HG02623 (cell line): Measurements from ENCODE around the gene GYPE.
A peak's percentile ranks its signal among the peaks of the same experiment; 100 is the strongest.
"Not testable (repeated sequence)": the region's sequence is repeated elsewhere in the genome, so short reads cannot be mapped to it uniquely, and the experiment has no call there.

Experiments
- ATAC-seq: cut with Tn5 transposase; IDR thresholded peaks from one replicate; pipeline ENCODE4 v1.9.1; 2021; ENCODE audit warnings: moderate library complexity; ENCODE audit not compliant: unreplicated experiment

Gene GYPE

DNA sequence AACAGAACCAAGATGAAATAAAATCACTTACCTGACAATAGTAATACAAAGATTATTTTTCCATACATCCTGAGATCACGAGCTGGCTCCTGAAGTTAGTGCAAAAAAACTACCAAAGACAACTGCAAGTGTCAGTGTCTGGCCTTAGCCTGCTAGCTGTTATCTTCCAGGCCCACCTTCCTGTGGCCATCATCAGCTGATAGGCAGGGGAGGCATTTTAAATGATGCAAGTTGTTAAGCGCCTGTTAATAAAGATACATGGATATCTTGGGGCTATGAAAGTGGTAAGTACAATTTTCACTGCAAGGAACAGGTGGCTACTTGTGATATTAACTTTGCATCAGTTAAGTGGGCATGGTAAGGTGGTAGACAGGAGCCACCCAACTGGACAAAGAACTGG, at the start of gene GYPE:
TSS of gene GYPE (minus strand) at position 120 of the 400 bp plus-strand sequence. CDS start at position 68, 52 bp downstream.
- ATAC-seq, result not testable (repeated sequence)

DNA sequence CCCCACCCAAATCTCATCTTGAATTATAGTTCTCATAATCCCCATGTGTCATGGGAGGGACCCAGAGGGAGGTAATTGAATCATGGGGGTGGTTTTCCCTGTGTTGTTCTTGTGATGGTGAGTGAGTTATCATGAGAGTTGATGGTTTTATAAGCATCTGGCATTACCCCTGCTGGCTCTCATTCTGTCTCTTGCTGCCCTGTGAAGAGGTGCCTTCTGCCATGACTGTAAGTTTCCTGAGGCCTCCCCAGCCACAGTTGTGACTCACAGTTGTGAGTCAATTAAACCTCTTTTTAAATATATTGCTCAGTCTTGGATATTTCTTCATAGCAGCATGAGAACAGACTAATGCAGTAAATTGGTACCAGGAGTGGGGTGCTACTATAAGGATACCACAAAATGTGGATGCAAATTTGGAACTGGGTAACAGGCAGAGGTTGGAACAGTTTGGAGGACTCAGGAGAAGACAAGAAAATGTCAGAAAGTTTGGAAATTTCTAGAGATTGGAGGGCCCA, 46.2 kb upstream of the GYPE start:
- ATAC-seq, result not testable (repeated sequence)

DNA sequence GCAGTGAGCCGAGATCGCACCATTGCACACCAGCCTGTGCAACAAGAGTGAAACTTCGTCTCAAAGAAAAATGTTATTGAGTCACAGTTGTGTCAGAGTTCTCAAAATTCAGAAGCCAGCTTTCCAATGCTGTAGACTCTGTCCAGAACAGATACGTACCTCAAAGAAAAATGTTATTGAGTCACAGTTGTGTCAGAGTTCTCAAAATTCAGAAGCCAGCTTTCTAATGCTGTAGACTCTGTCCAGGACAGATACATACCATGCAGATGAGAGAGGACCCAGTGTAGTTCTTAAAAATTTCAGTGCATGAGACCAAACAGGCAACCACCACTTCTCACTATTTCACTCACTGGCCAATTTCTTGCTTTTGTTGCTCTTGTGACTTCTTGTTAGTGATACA, 45.6 kb upstream of the GYPE start:
- not testable (repeated sequence) for ATAC-seq

DNA sequence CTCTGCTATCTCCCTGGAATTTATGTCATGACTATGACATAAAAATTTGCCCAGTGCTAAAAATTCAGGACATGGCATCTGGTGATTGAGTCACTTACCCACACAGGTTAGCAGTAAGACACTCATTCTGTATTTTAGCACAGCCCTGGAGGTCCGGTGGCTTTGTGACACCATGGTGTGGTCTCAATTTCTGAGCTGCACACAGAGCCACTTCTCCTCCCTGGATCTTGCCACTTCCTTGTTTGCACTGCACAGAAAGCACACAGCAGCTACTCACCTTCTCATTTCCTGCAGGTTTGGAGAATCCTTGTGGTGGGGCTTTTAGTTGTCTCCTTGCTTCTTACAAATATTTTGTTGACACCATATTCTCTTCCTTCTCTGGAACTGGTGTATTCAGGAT, 44.8 kb upstream of the GYPE start:
- not testable (repeated sequence) for ATAC-seq

DNA sequence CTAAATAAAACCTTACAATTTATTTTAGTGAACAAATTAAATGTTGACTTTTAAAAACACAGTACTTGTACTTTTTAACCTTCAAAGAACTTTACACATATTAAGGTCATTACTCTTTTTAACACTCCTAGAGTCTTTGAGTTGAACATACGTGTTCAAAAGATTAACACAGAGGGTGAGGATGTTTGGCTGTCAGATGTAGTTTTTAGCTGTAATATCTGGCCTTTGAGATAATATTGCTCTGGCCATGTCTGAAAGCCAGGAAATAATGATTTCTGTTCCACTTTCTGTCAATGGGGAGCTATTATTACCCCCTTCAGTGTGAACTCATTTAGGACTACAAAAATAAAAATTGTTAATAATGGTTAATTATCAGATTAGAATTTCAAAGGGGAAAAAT, 42.1 kb upstream of the GYPE start:
- not testable (repeated sequence) for ATAC-seq

DNA sequence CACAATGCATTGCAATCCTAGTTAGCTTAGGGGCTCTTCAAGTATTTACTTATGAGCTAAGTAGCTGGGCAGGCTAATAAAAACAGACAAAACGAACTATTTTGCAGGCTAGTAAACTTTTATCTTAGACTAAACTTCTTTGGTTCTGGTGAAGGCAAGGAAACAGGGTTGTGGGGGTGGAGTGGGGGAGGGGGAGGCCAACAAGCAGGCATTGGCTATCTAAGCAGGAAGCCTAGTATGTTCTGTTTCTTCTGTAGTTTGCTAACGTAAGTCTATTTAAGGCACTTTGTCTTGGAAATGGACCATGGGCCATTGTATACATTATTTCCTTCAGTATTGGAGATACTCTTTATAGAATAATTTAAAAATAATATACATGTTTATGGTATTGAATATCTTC, 35.3 kb upstream of the GYPE start:
- not testable (repeated sequence) for ATAC-seq

DNA sequence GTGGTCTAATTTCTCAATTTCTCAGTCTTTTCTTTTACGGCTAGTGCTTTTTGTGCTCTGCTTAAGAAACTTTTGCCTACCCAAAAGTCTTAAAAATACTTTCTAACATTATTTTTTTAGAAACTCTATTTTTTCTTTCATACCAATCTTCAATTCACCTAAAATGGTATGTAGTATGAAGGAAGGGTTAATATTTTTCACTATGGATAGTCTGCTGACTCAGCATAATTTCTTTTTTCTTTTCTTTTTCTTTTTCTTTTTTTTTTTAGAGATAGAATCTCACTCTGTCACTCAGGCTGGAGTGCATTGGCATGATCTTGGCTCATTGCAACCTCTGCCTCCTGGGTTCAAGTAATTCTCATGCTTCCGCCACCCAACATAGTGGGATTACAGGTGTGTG, 34.2 kb upstream of the GYPE start:
- no peak for ATAC-seq

DNA sequence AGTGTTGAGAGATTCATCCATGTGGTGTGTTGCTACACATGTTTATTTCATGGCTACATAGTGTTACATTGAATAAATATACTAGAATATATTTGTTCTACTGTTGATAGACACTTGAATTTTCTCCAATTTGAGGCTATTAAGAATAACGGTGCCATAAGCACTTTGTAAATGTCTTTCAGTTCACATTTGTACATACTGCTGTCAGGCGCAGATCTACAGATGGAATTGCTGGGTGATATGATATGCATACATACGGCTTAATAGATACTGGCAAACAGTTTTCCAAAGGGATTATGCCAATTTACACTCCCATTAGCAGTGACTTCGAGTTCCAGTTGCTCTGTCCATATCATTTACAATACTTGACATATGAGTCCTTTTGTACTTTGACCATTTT, 33.5 kb upstream of the GYPE start:
- ATAC-seq, result not testable (repeated sequence)

DNA sequence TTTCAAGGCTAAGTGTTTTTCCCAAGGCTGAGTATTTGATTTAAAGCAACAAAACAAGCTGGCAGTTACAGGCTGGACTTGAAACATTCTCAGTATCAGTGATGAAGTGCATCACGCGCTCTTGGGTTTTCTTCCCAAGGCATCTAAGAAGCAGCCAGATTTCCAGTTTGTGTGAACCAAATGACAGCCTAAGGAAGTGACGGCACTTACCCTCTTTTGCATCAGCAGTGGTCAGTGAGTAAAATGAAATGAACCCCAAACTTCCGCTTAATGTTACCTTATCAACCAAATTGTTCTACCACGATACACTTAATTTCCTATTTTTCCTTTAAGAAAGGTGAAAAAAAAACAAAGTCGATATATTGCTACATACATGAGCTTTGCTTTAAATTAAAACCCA, 15.8 kb upstream of the GYPE start:
- no peak for ATAC-seq

DNA sequence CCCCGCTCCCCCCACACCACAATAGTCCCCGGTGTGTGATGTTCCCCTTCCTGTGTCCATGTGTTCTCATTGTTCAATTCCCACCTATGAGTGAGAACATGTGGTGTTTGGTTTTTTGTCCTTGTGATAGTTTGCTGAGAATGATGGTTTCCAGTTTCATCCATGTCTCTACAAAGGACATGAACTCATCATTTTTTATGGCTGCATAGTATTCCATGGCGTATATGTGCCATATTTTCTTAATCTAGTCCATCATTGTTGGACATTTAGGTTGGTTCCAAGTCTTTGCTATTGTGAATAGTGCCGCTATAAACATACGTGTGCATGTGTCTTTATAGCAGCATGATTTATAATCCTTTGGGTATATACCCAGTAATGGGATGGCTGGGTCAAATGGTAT, 11.1 kb upstream of the GYPE start:
- not testable (repeated sequence) for ATAC-seq

DNA sequence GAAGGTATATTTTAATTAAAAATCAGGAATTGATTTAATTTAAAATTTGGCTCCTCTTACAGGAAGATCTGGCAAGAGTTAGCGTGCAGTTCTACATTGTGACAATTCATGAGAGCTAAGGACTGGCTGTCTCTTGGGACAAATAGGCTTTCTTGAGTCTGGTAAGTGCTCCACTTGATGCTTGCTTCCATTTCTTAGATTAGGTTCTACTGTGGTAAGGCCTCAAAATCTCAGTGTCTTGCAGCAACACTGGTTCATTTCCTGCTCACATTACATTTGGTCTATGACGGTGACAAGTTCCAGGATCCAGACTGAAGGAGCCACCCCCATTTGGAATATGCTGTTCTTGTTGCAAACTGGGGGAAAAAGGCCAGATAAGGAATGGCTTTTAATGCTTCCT, 7.1 kb upstream of the GYPE start:
- not testable (repeated sequence) for ATAC-seq

DNA sequence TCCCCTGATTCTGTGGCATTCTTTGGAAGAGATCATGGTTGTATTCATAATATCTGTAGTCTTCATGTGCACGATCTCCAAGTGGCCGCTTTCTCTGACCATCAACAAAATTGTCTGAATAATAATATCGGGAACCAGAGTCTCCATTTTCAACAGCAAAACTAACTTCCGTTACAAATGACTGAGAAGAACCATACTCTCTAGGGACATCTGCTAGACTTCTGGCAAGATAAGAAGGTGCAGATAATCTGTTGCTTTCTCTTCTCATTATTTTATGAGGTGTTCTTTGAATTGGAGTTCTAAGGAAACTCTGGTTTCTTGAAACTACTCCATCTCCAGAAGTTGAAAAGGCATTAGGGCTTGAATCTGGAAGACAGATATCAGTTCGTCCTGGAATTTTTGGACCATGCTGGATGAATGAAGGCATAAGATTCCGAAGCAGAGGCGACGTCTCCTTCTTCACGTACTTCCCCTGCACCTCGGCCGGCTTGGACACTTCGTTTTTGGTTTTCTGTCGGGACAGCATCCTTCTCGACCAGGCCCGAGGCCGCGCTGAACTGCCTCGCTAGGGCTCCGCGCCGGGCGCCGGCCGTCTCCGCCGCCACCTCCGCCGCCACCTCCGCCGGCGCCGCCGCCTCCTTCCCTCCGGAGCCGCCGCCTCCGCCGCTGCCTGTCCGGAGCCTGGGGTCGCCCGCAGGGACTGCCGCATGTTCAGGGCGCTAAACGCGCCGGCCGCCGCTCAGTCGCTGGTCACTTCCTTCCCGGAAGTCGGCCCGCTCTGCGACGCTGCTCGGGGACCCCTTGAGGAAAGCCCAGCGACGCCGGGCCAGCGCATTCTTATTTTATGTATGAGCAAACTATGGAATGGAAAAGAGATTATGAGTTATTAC, 6.4 kb upstream of the GYPE start:
- ATAC-seq, result peak; percentile 64

DNA sequence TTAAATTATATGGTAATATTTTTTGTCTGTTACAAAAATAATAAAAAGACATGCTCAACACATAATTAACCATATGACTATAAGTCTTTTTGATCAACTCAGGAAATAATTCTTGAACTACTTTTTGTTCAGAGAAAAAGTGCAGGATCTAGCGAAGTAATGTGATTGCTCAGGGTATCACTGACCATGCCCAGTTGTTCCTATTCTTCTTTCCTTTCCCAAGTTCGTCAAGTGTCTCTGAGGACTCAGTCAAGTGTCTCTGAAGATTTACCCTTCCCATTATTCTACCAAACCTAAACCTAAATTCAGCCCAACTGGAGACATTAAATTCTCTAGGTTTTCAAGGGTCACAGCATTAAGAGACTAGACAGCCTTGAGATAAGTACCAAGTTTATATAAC, 5.5 kb upstream of the GYPE start:
- ATAC-seq, result not testable (repeated sequence)

DNA sequence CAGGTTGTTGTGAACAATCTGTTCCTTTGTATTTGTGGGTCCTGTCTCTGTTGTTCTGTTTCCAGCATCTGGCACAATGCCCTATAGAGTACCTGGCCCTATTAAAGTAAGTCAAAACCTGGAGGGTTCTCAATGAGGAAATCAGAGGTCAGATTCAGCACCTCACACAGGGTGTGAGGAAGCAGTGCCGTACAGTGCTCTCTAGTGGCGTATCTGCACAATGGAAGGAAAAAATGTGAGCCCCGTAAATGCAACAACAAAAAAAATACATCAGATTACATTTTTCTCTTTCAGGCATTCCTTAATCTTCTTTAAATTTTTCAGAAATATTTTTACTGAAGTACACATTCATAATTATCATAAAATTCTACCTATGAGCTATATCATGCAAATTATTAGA, 2.5 kb upstream of the GYPE start:
- peak; percentile 62 for ATAC-seq

DNA sequence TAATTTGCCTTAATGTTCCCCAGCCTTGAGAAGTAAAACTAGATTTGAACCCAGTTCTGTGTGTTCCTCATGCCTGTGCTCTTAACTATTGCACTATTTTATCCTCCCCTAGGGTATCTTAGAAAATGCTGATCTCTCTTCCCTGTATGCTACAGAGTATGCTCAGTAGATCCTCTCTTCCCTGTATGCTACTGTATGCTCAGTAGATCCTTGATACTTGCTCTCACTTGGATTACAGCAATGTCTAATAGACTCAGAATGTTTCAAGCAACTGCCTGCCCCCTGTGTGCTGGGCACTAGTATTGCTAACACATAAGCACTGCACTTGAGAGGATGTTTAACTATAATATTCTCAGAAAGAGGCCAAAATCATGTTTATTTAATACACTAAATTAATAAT, 928 bp downstream of the GYPE start:
- not testable (repeated sequence) for ATAC-seq

DNA sequence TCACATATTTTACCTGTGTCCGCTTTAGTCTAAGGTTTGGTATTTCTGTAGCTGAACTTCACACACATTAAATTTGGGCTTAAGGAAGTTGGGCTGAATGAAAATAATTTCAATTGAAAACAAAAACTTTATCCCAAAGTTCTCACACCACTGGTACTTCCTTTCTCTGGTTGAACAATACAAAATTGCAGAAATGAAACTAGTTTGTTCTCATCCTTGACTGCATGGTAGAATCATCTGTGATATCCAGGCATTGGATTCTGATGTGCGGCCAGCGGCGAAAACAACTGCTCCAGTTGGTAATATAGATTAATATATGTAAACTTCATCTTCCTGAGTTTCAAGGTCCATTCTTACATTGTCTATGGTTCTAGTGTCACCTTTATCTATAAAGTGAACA, 15.0 kb downstream of the GYPE start:
- ATAC-seq, result not testable (repeated sequence)

DNA sequence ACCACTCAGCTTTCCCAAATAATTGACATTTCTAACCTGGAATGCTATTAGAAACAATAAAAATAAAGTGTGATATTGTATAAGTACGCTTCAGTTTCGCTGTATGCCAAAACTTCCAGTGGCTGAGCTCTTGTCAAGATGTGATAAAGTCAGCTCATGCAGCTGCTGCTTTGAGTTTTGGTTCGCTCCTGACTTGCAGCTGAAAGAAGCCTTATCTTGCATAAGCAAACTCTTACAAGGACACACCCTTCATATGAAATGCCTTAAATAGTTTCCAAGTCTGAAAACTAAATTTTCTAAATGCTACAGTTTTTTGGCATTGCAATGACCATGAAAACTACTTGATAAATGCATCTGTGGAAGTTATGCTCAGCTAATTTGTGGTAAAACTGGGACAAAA, 17.2 kb downstream of the GYPE start:
- ATAC-seq, result not testable (repeated sequence)

DNA sequence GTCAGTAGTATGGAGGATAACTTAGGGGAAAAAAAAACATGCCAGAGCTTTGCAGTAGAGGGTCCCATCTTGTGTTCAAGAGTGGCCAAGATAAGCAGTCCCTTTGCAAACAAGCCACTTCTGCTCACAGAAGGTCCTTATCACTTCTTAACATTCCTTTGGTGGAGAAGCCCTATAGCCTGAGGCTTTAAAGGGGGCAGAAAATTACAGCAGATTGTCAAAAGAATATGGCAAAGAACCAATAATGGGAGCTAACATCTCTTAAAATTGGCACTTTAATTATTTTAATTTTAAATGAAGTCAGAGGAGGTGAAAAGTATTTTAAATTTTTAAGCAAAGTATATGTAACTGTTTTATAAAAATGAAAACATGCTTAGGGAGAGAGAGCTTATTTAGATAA, 20.4 kb downstream of the GYPE start:
- ATAC-seq, result not testable (repeated sequence)

DNA sequence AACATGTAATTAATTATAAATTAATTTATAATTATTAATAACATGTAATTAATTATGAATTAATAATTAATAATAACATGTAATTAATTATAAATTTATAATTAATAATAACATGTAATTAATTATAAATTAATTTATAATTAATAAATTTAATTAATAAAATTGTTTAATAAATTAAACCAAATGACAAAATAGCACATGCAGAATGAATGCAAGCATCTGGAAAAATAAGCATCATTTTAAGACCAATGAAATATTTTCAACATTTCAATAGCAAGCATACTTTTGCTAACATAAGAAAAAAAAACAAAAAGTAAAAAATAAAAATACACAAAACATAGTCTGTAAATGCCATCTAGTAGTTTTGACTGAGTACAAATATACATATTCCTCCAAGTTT, 21.8 kb downstream of the GYPE start:
- ATAC-seq, result no peak

DNA sequence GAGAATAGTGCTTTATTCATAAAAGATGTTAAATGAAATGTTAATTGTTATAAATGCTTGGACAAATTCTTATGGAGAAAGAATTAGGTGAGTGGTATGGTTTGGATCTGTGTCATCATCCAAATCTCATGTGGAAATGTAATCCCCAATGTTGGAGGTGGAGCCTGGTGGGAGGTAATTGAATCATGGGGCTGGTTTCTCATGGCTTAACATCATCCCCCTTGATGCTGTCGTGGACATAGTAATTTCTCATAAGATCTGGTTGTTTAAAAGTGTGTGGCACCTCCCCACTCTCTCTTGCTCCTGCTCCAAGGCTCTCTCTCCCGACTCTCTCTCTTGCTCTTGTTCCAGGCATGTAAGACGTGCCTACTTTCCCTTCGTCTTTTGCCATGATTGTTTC, 22.5 kb downstream of the GYPE start:
- no peak for ATAC-seq

DNA sequence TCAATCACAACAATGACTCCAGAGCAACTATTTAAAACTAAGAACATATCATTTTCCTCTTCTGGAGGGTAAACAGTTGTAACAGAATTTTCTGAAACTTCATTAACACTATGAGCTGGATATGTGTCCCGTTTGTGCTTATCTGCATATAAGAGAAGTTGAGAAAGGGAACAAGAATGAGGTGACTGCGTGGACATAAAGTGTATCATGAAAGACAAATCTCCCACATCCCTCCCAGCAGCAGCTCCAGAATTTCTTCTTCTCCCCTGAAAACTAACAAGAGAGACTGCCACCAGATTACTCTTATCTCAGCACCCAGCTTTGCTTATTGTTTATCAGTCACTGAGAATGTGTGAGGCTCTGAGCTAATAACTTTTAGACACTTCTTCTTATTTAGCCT, 25.8 kb downstream of the GYPE start:
- not testable (repeated sequence) for ATAC-seq

DNA sequence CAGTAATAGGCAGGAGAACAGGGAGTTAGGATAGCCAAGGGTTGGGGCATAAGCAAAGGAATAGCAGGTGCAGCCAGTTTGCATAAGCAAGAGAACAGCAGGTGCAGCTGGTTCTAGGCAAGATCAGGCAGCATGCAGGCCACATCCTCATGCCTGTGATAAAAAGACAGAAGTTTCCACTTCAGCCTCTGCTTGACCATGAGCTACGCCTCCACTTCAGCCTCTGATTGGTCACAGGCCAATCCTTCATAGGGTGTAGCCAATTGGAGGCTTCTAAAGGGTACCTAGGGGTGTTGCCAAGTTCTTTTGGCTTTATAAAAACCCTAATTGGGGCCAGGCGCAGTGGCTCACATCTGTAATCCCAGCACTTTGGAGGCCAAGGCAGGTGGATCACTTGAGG, 30.0 kb downstream of the GYPE start:
- peak; percentile 50 for ATAC-seq
